ENCODE results near the gene TOMM20. TPM values are rescaled to one million over a fixed set of nuclear protein-coding genes. Genes with fewer than 3 reads are reported as not detected.

TOMM20 gene
- total RNA-seq, 1 experiment from 2014 or later, result 108 TPM

DNA sequence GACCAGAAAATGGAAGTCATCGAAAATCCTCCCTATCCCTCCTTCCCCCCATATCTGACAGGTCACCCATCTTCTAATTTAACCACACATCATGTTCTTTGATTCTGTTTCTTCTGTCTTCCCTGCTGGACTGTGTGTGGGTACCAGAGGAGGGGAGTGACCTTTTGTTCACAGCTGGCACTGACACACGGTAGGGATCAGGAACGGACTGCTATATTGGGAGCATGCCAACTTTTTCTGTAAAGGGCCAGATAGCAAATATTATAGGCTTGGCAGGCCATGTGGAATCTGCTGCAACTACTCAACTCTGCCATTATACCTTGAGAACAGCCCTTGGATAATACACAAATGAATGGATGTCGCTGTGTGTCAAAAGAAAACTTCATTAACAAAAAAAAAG is 7.5 kb upstream of the TOMM20 start:
- DNase-seq (ENCODE audit: low read depth), result no peak

DNA sequence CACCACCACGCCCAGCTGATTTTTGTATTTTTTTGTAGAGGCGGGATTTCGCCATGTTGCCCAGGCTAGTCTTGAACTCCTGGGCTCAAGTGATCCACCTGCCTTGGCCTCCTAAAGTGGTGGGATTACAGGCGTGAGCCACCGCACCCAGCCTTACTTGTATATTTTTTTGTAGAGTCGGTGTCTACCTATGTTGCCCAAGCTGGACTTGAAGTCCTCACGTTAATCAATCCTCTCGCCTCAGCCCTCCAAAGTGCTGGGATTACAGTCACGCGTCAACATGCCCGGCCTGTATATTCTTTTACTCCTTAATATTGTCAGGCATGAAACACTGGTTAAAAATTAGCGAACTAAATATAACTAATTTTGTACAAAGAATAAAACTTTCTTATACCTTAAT is 5.5 kb upstream of the TOMM20 start:
- no peak for DNase-seq (ENCODE audit: low read depth)

DNA sequence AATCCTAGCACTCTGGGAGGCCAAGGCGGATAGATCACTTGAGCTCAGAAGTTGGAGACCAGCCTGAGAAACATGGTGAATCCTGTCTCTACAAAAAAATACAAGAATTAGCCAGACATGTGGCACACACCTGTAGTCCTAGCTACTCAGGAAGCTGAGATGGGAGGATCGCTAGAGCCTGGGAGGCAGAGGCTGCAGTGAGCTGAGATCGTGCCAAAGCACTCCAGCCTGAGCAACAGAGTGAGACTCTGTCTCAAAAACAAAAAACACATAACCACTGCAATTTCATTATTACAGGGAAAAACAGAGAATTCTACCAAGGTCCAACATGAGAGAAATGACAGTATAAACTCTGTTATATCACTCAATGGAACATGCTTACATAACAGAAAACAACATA is 4.4 kb upstream of the TOMM20 start:
- no peak for DNase-seq (ENCODE audit: low read depth)

- DNase-seq (ENCODE audit: low read depth), result no peak
These were observed 3.3 kb upstream of the TOMM20 start for GRCh38 chr1:235131961-235132360.

GRCh38 chr1:235130766-235131270 is 2.2 kb upstream of the TOMM20 start:
- DNase-seq (ENCODE audit: low read depth), result no peak

- DNase-seq (ENCODE audit: low read depth), result no peak
These were observed 1.3 kb upstream of the TOMM20 start for GRCh38 chr1:235129774-235130570.

DNA sequence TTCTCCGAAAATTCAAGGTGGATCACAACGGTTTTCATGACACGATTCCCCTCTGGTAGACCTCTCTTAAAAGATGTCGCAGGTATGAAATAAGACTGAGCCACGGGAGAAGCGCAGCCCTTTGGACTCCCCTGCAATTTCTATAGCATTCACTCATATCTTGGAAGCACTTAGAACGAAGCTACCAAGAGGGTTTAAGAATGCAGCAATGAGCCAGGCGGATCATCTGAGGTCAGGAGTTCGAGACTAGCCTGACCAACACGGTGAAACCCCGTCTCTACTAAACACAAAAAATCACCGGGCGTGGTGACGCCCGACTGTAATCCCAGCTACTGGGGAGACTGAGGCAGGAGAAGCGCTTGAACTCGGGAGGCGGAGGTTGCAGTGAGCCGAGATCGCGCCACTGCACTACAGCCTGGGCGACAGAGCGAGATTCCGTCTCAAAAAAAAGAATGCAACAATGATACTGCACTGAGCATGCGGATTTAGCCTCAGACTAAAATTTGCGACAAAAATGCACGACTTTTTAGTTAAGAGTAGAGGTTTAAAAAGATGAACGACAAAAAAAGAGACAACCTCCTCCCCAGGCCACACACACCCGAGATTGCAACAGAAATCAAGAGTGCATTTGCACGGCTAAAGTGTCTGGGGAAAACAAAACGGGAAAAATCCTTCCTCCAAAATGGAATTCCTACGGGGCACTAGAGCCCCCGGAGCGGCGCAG is 743 bp downstream of the TOMM20 start:
- no peak for DNase-seq (ENCODE audit: low read depth)

- DNase-seq (ENCODE audit: low read depth), result no peak
These were observed 1.4 kb downstream of the TOMM20 start for GRCh38 chr1:235127203-235127602.

DNA sequence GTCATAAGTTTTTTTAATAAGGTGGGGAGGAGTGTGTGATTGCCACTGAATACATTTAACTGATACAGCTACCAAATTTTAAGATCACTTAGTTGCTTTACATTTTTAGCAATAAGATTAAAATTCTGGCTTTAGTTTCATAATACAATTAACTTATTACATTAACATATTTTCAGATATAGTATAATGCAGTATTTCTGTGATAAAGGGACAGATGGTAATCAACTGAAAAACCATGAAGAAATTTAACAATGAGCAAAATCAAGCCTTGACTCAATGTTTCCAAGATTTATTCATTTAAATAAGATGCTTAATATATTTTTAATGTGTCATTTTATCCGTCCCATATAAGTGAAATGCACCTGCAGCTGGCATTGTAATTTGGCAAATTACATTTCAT is 4.0 kb downstream of the TOMM20 start:
- DNase-seq (ENCODE audit: low read depth), result no peak

DNA sequence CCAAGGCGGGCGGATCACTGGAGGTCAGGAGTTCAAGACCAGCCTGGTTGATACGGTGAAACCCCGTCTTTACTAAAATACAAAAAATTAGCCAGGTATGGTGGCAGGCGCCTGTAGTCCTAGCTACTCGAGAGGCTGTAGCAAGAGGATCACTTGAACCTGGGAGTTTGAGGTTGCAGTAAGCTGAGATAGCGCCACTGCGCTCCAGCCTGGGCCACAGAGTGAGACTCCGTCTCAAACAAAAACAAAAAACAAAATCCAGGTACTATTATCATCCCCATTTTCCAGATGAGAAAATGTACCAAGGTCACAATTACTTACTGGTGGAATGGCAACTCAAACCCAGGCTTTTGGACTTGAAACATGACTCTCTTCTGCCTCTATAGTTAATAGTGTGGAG is 4.5 kb downstream of the TOMM20 start:
- DNase-seq (ENCODE audit: low read depth), result no peak

- no peak for DNase-seq (ENCODE audit: low read depth)
These were observed 6.3 kb downstream of the TOMM20 start for GRCh38 chr1:235122348-235122747.

- no peak for DNase-seq (ENCODE audit: low read depth)
These were observed 15.3 kb downstream of the TOMM20 start for GRCh38 chr1:235113183-235113917.

DNA sequence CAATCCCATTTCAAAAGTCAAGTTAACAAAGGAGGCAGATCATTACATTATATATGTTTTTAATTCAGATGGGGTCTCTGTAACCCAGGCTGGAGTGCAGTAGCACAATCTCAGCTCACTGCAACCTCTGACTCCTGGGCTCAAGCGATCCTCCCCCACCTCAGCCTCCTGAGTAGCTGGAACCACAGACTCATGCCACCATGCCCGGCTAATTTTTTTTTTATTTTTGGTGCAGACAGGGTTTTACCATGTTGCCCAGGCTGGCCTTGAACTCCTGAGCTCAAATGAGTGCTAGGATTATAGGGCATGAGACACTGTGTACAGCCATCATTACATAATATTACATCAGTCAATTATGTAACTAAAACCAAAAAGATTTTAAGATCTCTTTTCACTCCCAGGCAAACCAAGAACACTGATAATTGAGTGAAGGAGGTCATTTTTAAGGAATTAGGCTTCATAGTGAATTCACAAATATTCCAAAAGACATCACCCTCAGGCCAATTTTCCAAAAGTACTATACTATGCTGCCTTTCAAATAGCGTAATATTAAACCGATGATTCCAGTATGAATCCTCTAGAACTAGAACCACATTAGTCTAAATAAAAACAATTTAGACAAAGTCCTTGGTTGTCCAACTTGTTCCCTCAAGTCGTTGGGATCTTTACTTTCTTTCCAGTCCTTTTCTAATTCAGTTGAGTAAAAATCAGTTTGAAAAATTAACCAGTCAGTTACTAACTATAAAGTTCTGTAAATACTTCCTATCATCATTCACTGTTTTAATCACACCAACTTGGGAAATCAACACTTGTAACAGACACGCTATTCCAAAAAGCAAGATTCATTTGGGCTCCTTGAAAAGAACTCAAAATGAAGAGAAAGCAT is 16.1 kb downstream of the TOMM20 start:
- DNase-seq (ENCODE audit: low read depth), result no peak

- DNase-seq (ENCODE audit: low read depth), result no peak
These were observed 17.5 kb downstream of the TOMM20 start for GRCh38 chr1:235111107-235111506.

DNA sequence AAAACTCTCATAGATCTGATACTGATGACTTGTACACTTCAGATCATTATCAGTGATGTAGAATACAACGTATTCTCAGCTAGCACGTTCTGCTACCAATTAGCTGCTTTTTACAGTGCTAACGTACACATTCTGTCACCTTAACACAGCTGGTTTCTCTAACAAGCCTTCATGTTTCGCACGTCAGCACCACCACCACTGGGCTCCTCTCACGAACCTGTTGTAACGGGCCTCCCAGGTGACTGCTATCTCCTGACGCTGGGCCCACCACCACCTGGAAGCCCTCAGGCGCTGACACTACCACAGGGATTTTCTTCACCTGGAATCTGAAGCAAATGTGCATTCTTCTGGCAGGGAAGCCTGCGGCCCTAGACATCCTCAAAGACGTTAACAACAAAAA is 19.8 kb downstream of the TOMM20 start:
- DNase-seq (ENCODE audit: low read depth), result no peak

DNA sequence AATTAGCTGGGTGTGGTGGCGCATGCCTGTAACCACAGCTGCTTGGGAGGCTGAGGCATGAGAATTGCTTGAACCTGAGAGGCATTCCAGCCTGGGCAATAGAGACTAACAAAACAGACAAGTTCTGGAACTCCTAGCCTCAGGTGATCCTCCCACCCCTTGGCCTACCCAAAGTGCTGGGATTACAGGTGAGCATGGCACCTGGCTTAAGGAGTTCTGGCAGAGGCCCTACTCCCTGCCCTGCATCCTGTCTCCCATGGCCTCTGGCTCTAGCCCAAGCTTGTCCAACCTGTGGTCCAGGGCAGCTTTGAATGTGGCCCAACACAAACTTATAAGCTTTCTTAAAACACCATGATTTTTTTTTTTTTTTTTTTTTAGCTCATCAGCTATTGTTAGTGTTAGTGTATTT is 20.4 kb downstream of the TOMM20 start:
- DNase-seq (ENCODE audit: low read depth), result no peak

- DNase-seq (ENCODE audit: low read depth), result no peak
These were observed 21.1 kb downstream of the TOMM20 start for GRCh38 chr1:235107368-235108184.

DNA sequence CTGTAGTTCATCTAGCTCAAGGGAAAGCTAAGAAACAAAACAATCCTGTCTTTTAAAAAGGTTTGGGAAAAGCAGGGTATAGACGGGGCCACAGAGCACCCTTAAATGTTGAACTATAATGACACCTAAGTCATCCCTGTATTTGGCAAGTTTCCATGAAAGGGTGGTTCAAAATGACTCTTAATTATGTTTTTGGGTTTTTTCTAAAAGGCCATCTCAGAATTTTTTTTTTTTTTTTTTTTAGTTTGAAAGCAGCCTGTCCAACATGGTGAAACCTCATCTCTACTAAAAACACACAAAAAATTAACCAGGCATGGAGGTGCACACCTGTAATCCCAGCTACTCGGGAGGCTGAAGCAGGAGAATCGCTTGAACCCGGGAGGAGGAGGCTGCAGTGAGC is 22.2 kb downstream of the TOMM20 start:
- DNase-seq (ENCODE audit: low read depth), result no peak

GRCh38 chr1:235105051-235106043 is 23.3 kb downstream of the TOMM20 start:
- DNase-seq (ENCODE audit: low read depth), result no peak
